DND-41 (cell line): ENCODE data around the gene PTPN1.

Source experiments
- ATAC-seq: fragments of 200-7000 bp; cut with Tn5 transposase; 3 replicates; pipeline ENCODE4 v1.9.1; 2021; ENCODE audit warnings: low read depth; ENCODE audit not compliant: insufficient read depth
- DNase-seq: peaks from one replicate; pipeline ENCODE4 v3.0.0-alpha.2; 2020
- H2AFZ ChIP-seq: 2 replicates; pipeline ENCODE4 v1.6.0; 2012; ENCODE audit warnings: low read depth, low read length
- H3K27ac ChIP-seq: 2 replicates; pipeline ENCODE4 v1.5.1; 2012; ENCODE audit warnings: low read length, inconsistent platforms
- H3K27me3 ChIP-seq: fragments of 200-600 bp; sonication (generic); 2 replicates; pipeline ENCODE4 v1.6.0; 2012; ENCODE audit warnings: low read length, mild to moderate bottlenecking, inconsistent platforms; ENCODE audit not compliant: insufficient read depth, poor library complexity
- H3K36me3 ChIP-seq: 2 replicates; pipeline ENCODE4 v1.5.1; 2012; ENCODE audit warnings: low read length, inconsistent platforms; ENCODE audit not compliant: insufficient read depth
- H3K4me1 ChIP-seq: 2 replicates; pipeline ENCODE4 v1.5.1; 2012; ENCODE audit warnings: mild to moderate bottlenecking, low read length; ENCODE audit not compliant: insufficient read depth
- H3K4me2 ChIP-seq: 2 replicates; pipeline ENCODE4 v1.6.0; 2012; ENCODE audit warnings: mild to moderate bottlenecking, moderate library complexity, low read length, inconsistent platforms; ENCODE audit not compliant: insufficient read depth
- H3K4me3 ChIP-seq, 2 experiments: fragments of 200-600 bp in 1 of 2; shearing (Covaris generic) in 1 of 2; 2 replicates each; pipeline ENCODE4 v1.5.1; 2012 to 2016; ENCODE audit warnings: inconsistent platforms in 2 of 2, low read length in 2 of 2, mild to moderate bottlenecking in 2 of 2, low read depth in 1 of 2, moderate library complexity in 1 of 2
- H3K79me2 ChIP-seq: 2 replicates; pipeline ENCODE4 v1.6.0; 2012; ENCODE audit warnings: low read length, inconsistent platforms; ENCODE audit not compliant: insufficient read depth
- H3K9ac ChIP-seq: 2 replicates; pipeline ENCODE4 v1.6.0; 2012; ENCODE audit warnings: low read depth, mild to moderate bottlenecking, inconsistent platforms, low read length, moderate library complexity
- H3K9me3 ChIP-seq: 2 replicates; pipeline ENCODE4 v1.5.1; 2012; ENCODE audit warnings: low read length, moderate library complexity, mild to moderate bottlenecking, inconsistent platforms; ENCODE audit not compliant: insufficient read depth, severe bottlenecking
- H4K20me1 ChIP-seq: 2 replicates; pipeline ENCODE4 v1.6.0; 2012; ENCODE audit warnings: low read length; ENCODE audit not compliant: insufficient read depth
- CTCF ChIP-seq: IDR thresholded peaks from 2 replicates; pipeline ENCODE4 v1.5.1; 2012; ENCODE audit warnings: borderline replicate concordance, low read length, moderate library complexity, mild to moderate bottlenecking; ENCODE audit not compliant: poor library complexity, severe bottlenecking; ENCODE audit errors: extremely low read depth
- EZH2 ChIP-seq: IDR thresholded peaks from 3 replicates; pipeline ENCODE4 v1.6.1; 2012; ENCODE audit warnings: borderline replicate concordance, low read depth, mild to moderate bottlenecking, moderate library complexity, low read length, inconsistent platforms; ENCODE audit not compliant: severe bottlenecking

The PTPN1 gene

GRCh38 chr20:50548396-50548795 is 38.2 kb downstream of the PTPN1 start:
- peaks cover 18% of the 10 kb centered on the region; the same call in 1 of the 2 replicates for H3K36me3 ChIP-seq
- H3K4me1 ChIP-seq = no peaks in the 10 kb centered on the region
- no peak for DNase-seq
- H3K9me3 ChIP-seq = no peaks in the 10 kb centered on the region
- no peak for ATAC-seq
- H2AFZ ChIP-seq = no peak overlapping the region
- no peak overlapping the region for H3K27ac ChIP-seq
- H3K79me2 ChIP-seq = peaks cover 62% of the 10 kb centered on the region
- TF ChIP-seq EZH2 (no peak), CTCF (no peak)
- peaks cover 52% of the 10 kb centered on the region for H4K20me1 ChIP-seq
- H3K4me2 ChIP-seq = no peak overlapping the region
- H3K4me3 ChIP-seq = no peak overlapping the region
- H3K9ac ChIP-seq = no peak overlapping the region
- no peaks in the 10 kb centered on the region for H3K27me3 ChIP-seq

- DNase-seq (no peak), ATAC-seq (no peak)
- Histone ChIP-seq H3K9ac (no peak overlapping the region), H3K36me3 (peaks cover 18% of the 10 kb centered on the region; the same call in 1 of the 2 replicates), H4K20me1 (peaks cover 36% of the 10 kb centered on the region), H3K4me2 (no peak overlapping the region), H3K4me3 (no peak overlapping the region), H3K79me2 (peaks cover 49% of the 10 kb centered on the region), H3K27ac (no peak overlapping the region), H3K27me3 (no peaks in the 10 kb centered on the region), H2AFZ (no peak overlapping the region), H3K9me3 (no peaks in the 10 kb centered on the region), H3K4me1 (no peaks in the 10 kb centered on the region)
- no peak for TF ChIP-seq CTCF
- TF ChIP-seq EZH2 = no peak
Measured at GRCh38 chr20:50550531-50550930, 40.3 kb downstream of the PTPN1 start.

DNA sequence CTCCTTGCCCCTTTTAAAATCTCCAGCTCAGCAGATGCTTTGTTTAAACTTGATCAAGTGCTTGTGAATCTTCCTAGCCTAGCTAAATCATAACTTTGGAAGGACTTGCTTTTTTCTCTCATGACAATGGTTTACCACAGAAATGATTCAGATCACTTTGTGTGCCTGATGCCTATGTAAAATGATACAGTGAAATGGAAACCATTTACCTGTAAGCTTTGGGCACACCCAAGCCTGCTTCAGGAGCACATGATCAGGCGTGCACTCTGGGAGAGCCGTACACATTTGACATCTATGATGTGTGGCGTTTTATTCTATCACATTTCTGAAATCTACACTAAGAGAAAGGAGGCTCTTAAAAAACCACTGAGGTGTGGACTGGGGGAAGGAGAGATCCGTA is 41.1 kb downstream of the PTPN1 start:
- Histone ChIP-seq H3K9ac (no peak overlapping the region), H3K9me3 (no peaks in the 10 kb centered on the region), H3K4me2 (no peak overlapping the region), H3K36me3 (peaks cover 18% of the 10 kb centered on the region; the same call in 1 of the 2 replicates), H2AFZ (no peak overlapping the region), H3K27ac (no peak overlapping the region), H3K4me3 (no peak overlapping the region), H4K20me1 (peaks cover 29% of the 10 kb centered on the region), H3K79me2 (peaks cover 48% of the 10 kb centered on the region), H3K4me1 (no peaks in the 10 kb centered on the region), H3K27me3 (no peaks in the 10 kb centered on the region)
- DNase-seq (no peak), ATAC-seq (no peak)
- no peak for TF ChIP-seq CTCF
- no peak for TF ChIP-seq EZH2

- no peak for ATAC-seq
- H2AFZ ChIP-seq = no peak overlapping the region
- no peak overlapping the region for H3K9ac ChIP-seq
- no peak overlapping the region for H3K4me3 ChIP-seq
- H3K27me3 ChIP-seq = no peaks in the 10 kb centered on the region
- H3K4me2 ChIP-seq = no peak overlapping the region
- peaks cover 29% of the 10 kb centered on the region for H4K20me1 ChIP-seq
- no peak for DNase-seq
- peaks cover 55% of the 10 kb centered on the region for H3K79me2 ChIP-seq
- H3K27ac ChIP-seq = no peak overlapping the region
- H3K9me3 ChIP-seq = no peaks in the 10 kb centered on the region
- H3K36me3 ChIP-seq = peaks cover 17% of the 10 kb centered on the region; the same call in 1 of the 2 replicates
- no peak for TF ChIP-seq EZH2
- TF ChIP-seq CTCF = no peak
- no peaks in the 10 kb centered on the region for H3K4me1 ChIP-seq
Measured at GRCh38 chr20:50552979-50553378, 42.8 kb downstream of the PTPN1 start.
